CD4-positive, alpha-beta T cell treated with Interleukin-10 for 1 hour (primary cell): ENCODE data around the gene MME.
"Not testable (repeated sequence)": the region's sequence is repeated elsewhere in the genome, so short reads cannot be mapped to it uniquely, and the experiment has no call there.

ENCODE experiments used
- DNase-seq: peaks from one replicate; pipeline ENCODE4 v3.0.0-alpha.2; 2020

MME gene

DNA sequence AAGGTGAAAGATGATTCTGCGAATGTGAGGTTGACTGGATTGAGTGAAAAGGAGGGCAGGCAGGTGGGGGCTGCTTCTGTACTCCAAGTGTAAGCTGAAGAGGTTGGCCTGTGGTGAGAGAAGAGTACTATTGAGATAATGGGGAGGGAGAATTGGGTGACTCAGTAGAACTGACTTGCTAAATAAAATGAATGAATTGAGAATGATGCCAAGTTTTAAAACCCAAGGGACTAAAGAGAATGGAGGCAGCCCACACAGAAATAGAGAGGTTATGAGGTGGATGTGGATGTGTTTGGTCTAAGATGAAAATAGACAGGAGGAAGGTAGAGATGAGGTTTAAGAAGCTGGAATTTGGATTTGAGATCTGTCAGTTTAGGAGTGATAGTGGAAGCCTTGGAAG, 5.9 kb downstream of the MME start:
- no peak for DNase-seq

DNA sequence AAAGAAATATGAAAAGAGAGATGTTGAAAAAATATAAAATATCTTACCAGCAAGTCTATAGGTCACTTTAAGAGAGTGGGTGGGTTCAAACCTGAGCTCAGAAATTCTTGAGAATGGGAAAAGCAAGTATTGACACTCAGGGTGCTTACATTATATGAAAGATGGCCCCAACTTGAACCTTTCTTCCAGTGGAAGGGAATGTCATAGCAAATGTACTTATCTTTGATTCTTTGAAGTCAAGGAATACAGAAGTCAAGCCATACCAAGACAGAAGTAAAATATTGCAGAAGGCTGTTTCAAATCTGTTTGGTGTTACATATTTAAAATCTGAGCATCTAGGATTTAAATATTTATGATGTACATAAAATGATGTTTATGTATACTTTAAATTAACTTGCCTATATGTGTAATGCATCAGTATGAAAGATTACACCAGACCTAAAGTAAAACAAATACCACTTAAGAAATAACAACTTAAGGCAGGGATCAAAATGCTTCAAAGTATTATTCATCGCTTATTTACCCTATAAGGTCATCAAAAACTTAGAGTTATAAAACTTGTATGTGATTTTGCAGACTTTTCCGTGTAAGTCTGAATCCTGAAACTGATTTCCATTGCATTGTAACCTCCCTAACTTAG, 8.7 kb downstream of the MME start:
- DNase-seq, result no peak

DNA sequence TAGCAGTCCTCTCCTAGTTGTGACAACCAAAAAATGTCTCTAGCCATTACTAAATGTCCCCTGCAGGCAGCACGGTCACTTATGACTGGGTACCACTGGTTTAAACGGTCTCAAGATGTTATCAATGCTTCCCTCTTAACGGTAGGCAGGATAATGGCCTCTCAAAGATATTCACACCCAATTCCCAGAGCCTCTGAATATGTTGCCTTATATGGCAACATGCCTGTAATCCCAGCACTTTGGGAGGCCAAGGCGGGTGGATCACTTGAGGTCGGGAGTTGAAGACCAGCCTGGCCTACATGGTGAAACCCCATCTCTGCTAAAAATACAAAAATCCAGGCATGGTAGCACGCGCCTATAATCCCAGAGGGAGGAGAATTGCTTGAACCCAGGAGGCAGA, 9.4 kb downstream of the MME start:
- DNase-seq, result no peak

DNA sequence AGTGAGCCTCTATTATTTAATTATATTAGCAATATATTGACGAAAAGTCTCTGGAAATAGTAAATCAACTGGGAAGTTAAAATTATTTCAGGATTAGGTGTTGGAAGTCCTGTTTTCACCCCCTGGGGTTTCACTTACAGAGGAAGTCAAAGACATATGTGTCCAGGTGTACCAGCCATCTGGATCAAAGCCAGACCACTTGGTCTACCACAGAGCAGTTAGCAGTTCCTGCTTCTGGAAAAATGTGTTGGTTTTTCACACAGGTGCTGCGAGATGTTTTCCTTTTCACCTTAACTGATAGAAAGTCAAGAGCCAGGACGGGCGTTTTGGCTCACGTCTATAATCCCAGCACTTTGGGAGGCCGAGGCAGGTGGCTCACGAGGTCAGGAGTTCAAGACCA, 13.1 kb downstream of the MME start:
- DNase-seq, result no peak

DNA sequence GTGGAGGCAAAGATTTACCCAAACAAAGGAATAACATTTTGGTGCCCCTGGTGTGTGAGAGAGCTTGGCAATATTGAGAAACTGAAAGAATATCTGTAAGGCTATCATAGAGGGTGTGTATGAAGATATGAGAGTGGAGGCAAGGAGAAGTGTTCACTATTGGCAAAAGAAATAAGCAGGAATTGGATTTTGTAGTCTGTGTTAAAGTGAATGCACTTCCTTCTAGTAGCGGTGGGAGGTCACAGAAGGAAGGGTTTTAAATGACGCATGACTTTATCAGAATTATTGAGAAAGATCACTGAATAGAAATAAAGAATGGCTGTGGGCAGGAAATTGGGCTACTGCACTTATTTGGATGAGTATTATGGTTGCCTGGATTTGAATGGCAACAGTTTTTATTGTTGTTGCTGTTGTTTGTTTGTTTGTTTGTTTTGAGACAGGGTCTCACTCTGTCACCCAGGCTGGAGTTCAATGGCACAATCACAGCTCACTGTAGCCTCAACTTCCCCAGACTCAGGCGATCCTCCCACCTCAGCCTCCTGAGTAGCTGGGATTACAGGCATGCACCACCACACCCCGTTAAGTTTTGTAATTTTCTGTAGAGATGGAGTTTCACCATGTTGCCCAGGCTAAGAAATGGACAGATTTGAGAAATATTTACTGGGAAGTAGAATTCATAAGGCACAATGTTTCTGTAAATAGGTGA, 16.3 kb downstream of the MME start:
- DNase-seq, result no peak

DNA sequence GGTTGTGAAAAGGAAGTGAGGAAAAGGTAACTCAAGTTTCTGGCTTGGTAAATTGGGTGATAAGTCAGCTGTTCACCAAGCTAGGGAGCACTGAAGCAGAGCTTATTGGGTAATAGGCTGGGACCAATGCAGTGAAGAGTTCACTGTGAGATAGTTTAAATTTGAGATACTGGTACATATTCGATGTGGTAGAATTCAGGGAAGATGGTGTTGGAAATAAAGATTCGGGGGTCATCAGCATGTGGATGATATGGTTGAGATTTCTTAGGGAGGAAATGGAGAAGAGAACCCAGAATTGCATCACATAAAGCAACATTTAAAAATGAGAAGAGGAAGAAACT, 16.9 kb downstream of the MME start:
- no peak for DNase-seq

DNA sequence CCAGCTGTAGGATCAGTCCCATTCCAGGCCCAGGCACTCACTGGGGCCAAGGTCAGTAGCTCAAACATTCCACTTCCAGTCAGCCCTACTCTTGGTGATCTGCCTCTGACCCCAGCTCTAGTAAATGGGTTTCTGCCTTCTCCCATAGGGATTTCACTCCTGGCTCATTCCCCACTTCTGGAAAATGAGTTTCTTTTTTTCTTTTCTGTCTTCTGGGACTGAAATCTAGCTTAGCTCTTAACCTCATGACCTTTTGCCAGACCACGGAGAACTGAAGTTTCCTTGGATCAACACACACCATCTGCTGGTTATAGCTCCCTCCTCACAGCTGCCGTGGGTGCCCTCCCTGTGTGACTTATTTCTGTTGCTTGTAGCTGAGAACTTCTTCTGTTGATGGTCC, 21.3 kb downstream of the MME start:
- no peak for DNase-seq

DNA sequence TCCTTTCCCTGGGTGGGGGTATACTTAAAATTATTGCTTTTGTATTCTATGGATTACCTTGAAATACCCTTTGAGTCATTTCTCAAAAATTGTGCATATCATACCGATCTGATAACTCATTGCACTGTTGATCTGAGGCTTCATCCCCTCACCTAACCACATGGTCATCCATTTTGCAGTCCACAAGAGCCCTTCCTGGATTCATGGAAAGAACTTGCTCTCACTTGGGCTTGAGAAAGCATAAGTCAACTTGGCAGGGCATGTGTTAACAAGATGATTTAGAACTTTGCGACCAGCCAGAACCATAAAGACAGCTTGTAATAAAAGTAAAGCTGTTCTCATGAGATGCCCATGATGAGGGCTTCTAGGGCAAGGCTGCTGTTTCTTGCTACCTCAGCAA, 22.2 kb downstream of the MME start:
- DNase-seq, result no peak

DNA sequence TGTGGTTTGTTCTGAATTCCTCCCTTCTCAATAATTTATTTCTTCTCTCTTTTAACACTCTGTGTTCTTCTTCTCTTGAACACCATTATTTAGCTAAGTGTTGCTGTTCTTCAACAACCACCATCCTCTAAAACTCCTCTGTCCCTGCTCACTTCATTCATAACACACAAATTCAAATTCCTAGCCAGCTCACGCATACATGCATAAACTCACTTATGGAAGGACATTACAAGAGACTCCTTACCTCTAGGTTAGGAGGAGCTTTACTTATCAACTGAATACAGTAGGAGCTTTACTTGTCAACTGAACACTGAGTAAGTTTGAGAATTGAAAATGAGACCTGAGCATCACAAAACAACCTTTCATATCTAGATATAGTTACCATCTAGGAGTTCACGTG, 23.6 kb downstream of the MME start:
- DNase-seq, result no peak

DNA sequence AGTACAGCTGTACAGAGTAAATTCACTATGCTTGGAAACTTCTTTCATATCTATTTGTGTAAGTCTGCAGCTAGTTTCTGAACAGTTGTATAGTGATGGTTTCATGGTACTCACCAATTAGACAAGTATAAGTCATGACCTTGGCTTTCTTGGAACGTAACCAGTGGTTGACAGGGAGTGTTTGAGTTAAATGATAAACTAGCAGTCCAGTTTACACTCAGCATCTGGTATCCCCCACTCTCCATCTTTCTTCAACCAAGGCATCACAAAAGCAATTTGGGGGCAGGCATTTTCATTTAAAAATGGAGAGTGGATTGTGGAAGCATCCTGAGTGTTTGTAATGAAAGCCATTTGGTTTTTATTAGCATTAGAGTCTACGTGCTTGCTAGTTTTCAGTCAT, 26.0 kb downstream of the MME start:
- no peak for DNase-seq

DNA sequence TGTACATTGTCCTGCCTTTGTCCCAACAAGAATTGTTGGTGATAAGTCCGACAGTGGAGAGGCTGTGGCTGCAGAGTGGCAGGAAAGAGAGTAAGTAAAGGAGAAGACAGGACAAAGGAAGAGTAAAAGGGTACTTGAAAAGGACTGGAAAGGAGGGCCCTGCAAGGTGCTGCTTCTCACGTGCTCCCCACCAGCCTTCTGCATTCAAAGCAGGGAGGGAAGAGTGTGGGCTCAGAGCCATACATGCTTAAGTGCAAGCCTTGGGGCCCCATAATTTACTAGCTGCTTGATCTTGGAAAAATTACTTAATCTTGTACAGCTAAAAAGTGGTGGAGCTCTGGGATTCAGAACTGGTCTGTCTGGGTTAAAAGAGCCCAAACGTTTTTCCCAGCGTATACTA, 29.9 kb downstream of the MME start:
- DNase-seq, result no peak

DNA sequence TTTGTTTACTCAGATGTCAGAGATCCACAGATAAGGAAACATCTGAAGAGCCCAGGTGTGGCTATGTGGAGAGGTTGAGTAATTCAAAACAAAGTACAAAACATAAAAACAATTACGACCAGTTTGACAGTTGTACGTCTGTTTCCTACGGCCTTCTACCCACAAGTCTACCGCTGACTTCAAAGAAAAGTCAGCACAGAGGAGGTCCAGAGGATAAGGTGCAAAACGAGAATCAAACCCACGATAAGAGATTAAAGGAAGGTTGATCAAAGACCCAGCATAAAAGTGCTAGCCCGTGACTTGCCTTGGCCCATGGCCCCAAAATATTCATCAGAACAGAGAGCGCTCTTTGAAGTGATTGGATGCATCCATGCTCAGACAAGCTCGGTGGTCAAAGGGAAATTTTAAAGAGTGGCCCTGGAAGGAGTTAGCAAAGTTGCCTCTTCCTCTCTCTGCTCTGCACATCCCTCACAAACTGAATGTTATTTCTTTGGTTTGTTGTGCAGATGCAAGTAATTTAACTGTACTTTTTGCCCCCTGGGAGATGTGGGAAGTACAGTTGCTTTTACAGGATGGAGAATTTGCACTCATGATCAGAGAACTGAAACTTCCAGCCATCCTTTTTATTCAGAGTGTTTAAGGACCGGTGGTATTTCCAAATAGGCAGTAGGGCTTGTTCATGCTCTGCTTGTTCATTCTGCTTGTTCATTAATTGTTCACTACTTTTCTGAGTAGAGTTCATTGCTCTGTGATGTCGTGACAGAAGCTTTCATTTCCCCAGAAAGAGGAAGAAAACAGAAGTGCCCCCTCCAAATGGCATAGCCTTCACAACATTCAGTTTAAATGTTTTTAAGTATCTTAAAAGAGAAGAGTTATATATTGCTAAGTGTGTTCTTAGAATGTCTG, 31.1 kb downstream of the MME start:
- DNase-seq, result no peak

DNA sequence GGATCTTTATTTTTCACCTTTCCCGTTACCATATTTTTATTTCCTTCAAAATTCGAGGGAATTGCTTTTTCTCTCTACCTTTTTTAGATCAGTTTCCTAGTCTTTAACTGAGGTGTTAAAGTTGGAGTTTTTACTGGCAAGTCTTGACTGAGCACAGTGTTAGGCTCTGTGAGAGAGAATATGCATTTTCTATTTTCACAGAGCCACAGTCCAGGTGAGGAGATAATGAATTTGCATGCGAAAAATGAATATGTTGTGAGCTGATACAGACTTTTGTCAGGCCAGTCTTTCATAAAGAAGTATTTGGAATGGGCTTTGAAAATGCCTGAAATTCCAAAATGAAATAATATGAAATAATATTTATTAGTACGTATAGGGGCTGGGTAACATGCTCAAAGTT, 31.9 kb downstream of the MME start:
- no peak for DNase-seq

DNA sequence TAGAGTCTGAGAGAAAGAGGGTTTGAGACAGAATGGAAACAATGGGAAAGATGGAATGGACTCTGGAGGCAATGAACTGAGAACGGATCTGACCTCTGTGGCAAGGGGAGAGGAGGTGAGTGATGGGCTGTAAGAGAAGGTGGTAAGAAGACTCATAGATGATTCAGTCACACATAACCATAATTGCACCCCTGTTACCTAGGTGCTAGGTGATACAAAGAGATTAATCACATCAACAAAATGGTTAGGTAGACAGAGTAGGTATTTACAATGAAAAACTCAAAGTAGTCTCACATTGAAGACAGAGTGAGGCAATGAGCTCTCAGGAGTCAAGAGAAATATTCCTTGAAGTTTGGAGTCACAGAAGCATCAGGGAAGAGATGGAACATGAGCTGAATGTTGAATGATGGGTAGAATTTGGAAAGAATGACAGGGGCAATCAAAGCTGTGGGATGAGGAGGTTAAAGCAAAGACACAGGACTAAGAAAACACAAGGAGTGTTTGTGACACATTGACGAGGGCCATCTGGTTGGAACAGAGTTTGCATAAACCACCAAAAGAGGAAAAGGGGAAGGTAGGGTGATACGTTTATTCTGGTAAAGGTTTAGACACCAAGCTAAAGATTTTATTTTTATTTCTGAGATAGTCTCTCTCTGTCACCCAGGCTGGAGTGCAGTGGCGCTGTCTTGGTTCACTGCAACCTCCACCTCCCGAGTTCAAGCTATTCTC, 32.7 kb downstream of the MME start:
- DNase-seq, result no peak

DNA sequence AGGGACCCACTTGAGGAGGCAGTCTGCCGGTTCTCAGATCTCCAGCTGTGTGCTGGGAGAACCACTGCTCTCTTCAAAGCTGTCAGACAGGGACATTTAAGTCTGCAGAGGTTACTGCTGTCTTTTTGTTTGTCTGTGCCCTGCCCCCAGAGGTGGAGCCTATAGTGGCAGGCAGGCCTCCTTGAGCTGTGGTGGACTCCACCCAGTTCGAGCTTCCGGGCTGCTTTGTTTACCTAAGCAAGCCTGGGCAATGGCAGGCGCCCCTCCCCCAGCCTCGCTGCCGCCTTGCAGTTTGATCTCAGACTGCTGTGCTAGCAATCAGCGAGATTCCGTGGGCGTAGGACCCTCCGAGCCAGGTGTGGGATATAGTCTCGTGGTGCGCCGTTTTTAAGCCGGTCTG, 44.6 kb downstream of the MME start:
- DNase-seq, result not testable (repeated sequence)

DNA sequence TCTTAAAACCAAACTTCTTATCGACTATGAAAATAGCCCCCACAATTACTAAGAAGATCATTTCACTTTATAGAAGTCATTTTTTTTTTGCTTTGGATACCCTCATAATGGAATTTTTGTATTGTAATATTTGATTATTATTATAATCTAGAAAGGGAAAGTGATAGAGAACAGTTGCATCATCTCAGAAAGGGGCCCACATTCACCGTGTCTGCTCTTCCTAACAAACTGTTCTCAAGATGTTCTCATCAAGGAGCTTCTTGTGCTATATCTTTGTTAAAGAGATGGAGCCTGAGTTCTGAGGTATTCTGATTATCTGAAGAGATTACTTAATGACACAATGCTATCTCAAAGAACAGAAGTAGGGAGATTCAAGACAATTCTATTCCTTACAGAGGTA, 49.3 kb downstream of the MME start:
- DNase-seq, result no peak

DNA sequence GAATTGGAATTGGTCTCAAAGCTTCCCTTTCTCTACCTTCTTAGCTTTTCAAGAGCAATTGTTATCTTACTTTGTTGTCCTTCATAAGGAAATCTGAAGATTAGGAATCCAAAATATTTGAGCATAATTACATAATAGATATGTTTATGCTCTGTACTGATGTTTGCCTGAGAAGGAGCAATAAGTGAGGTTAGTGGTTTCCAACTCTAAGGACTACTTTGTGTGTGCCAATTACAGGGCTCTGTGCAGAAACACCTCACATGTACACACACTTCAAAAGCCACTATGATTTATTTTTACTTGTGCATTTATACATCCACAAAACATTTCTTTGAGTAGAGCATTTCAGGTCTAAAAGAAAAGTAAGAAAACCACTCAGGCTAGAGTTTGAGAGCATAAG, 49.9 kb downstream of the MME start:
- DNase-seq, result no peak

DNA sequence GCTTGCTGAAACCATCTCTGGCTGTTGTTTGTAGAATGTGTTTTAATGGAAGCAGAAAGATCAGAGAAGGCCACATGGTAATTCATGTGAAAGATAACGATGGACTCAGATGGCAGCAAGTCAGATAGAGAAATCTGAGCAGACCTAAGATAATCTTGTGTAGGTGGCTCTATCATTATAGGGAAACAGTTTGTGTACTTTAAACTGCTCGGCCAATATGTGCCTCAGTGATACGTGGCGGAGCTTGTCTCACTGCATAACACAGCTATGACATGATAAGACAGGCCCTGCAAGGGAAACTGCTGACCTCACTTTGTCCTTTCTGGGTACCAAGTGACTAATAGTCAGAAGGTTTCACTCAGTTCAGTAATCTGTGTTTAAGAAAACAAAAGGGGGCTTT, 51.0 kb downstream of the MME start:
- DNase-seq, result no peak

DNA sequence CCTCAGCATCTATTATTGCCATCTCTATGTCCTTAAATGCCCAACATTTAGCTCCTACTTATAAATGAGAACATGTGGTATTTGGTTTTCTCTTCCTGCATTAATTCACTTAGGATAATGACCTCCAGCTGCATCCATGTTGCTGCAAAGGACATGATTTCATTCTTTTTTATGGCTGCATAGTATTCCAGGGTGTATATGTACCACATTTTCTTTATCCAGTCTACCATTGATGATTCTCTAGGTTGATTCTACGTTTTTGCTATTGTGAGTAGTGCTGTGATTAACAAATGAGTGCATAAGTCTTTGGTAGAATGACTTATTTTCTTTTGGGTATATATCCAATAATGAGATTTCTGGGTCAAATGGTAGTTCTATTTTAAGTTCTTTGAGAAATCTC, 54.2 kb downstream of the MME start:
- DNase-seq, result not testable (repeated sequence)

DNA sequence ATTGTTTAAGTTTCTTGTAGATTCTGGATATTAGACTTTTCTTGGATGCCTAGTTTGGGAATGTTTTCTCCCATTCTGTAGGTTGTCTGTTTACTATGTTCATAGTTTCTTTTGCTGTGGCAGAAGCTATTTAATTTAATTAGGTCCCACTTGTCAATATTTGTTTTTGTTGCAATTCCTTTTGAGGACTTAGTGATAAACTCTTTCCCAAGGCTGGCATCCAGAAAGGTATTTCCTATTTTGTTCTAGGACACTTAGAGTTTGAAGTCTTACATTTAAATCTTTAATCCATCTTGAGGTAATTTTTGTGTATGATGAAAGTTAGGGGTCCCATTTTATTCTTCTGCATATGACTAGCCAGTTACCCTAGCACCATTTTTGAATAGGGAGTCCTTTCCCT, 54.9 kb downstream of the MME start:
- no peak for DNase-seq

DNA sequence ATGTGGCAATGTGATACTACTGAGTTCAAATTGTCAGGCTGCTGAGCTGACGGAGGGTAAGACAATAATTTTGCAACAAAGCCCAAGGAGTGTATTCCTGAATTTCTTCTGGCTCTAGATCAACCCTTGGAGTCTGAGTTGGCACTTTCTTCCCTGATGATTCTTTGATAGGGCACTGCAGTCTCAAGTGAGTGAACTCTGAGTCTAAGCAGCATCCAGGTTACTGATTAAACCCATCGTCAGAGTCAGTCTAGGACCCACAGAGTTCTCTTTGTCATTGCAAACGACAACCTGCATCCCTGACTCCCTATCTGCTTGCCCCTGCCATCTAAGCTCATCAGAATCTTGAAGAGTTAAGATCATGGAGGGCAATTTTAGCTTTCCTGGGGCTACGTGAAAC, 58.6 kb downstream of the MME start:
- DNase-seq, result no peak

DNA sequence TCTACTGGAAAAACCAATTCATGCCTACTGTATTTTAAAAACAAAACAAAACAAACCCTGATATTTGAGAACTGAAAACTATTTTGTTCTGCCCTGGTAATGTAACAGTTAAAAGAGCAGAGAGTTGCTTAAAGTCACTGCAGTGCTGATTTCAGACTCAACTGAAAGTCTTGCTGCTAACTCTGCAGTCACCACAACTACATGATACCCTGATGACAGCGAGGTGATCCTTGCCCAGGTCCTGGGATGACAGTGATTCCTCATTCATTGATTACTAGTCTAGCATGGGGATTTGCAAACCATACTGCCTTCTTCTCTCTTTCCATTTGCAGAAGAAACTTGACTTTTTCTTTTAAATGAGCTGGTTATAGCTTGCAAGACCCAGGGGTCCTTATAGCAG, 67.5 kb downstream of the MME start:
- DNase-seq, result no peak

DNA sequence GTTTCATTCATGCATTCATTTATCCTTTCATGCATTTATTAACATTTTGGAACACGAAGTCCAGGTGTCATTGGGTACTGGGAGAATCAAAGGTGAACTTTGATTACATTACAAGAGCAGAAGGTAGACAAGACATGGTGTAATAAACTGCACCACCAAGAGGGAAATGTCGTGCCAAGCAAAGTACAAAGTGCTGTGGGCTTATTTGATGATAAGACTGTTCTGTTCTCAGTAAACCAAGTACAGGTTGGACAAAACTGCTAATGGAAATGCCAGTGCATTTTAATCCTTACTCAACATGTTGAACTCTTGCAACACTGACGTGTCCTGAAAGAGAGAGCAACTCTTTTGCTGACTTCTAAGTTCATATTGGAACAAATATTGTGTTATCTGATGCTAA, 69.4 kb downstream of the MME start:
- DNase-seq, result no peak
